HUES64 (cell line): ENCODE results near the gene ZNF566. TPM values are rescaled to one million over a fixed set of nuclear protein-coding genes. Genes with fewer than 3 reads are reported as not detected.
A peak's percentile ranks its signal among the peaks of the same experiment; 100 is the strongest.

Source experiments
- H3K27ac ChIP-seq: 2 replicates; pipeline ENCODE4 v1.7.0; 2013; ENCODE audit warnings: low read depth, low read length, inconsistent platforms
- H3K27me3 ChIP-seq: 2 replicates; pipeline ENCODE4 v1.6.1; 2013; ENCODE audit warnings: mild to moderate bottlenecking, low read length; ENCODE audit not compliant: insufficient read depth
- H3K36me3 ChIP-seq: 2 replicates; pipeline ENCODE4 v1.6.1; 2013; ENCODE audit warnings: mild to moderate bottlenecking, low read length; ENCODE audit not compliant: insufficient read depth
- H3K4me1 ChIP-seq: 2 replicates; pipeline ENCODE4 v1.6.1; 2013; ENCODE audit warnings: mild to moderate bottlenecking, low read length, moderate library complexity; ENCODE audit not compliant: insufficient read depth
- H3K4me3 ChIP-seq: 2 replicates; pipeline ENCODE4 v1.5.1; 2013; ENCODE audit warnings: mild to moderate bottlenecking, low read length, moderate library complexity
- H3K9ac ChIP-seq: 2 replicates; pipeline ENCODE4 v1.6.1; 2013; ENCODE audit warnings: mild to moderate bottlenecking, low read depth, low read length
- H3K9me3 ChIP-seq: 2 replicates; pipeline ENCODE4 v1.6.1; 2013; ENCODE audit warnings: low read depth, low read length; ENCODE audit not compliant: insufficient read depth
- WGBS: fragments of 150-250, 120-280 bp; methylation state at CpG from one replicate; pipeline ENCODE4 v1.1.7; 2013; ENCODE audit warnings: missing lambda C conversion rate; 5-methylcytosine and 5-hydroxymethylcytosine counted together
- polyA plus RNA-seq, 2 experiments: library from polyadenylated mRNA; stranded (reverse); fragments of 50-300 nt; gene quantifications; one replicate each; pipeline ENCODE4 v1.2.3, GENCODE V29; 2013

ZNF566 gene
- 10.0 TPM for polyA plus RNA-seq (2013, experiment 1 of 2)
- polyA plus RNA-seq (2013, experiment 2 of 2), result 9.6 TPM

GRCh38 chr19:36489118-36489919 lies at the start of gene ZNF566:
TSS of gene ZNF566 (minus strand) at chr19:36489561. CDS start at chr19:36476557, 13,004 bp downstream.
- WGBS, result under 1% methylated on average over 53 of the region's 53 CpGs
- H3K36me3 ChIP-seq, result no peaks in the 10 kb centered on the region
- H3K9ac ChIP-seq, result peak within 1 kb of the TSS; percentile 94
- H3K27me3 ChIP-seq, result no peaks in the 10 kb centered on the region
- H3K9me3 ChIP-seq, result peaks cover 9% of the 10 kb centered on the region
- H3K4me3 ChIP-seq, result peak within 1 kb of the TSS; percentile 74
- no peaks in the 10 kb centered on the region for H3K4me1 ChIP-seq
- peak within 1 kb of the TSS; percentile 90 for H3K27ac ChIP-seq

- Histone ChIP-seq H3K36me3 (peaks cover 19% of the 10 kb centered on the region), H3K4me3 (peak overlapping the region; percentile 94), H3K27me3 (no peaks in the 10 kb centered on the region), H3K4me1 (peaks cover 6% of the 10 kb centered on the region; the same call in 1 of the 2 replicates), H3K9me3 (peaks cover 14% of the 10 kb centered on the region; the same call in 1 of the 2 replicates), H3K9ac (peak overlapping the region; percentile 95), H3K27ac (no peak overlapping the region)
- 11% methylated on average over 12 of the region's 12 CpGs for WGBS
These were observed 39.7 kb upstream of the ZNF566 start for GRCh38 chr19:36528921-36529518.

- peak within 1 kb of the TSS; percentile 89 for H3K27ac ChIP-seq
- H3K4me3 ChIP-seq, result peak within 1 kb of the TSS; percentile 94
- H3K9me3 ChIP-seq, result peaks cover 16% of the 10 kb centered on the region; the same call in 1 of the 2 replicates
- no peaks in the 10 kb centered on the region for H3K27me3 ChIP-seq
- peaks cover 23% of the 10 kb centered on the region for H3K36me3 ChIP-seq
- peak within 1 kb of the TSS; percentile 95 for H3K9ac ChIP-seq
- peaks cover 6% of the 10 kb centered on the region; the same call in 1 of the 2 replicates for H3K4me1 ChIP-seq
- under 1% methylated on average over 55 of the region's 55 CpGs for WGBS
These were observed 39.0 kb upstream of the ZNF566 start, which contains the start of gene ZNF260 for GRCh38 chr19:36528194-36528920. TSS of gene ZNF260 (minus strand) at chr19:36528271. CDS start at chr19:36515238, 13,033 bp downstream.

- Histone ChIP-seq H3K9ac (peak overlapping the region; percentile 95), H3K9me3 (peaks cover 21% of the 10 kb centered on the region; the same call in 1 of the 2 replicates), H3K36me3 (peaks cover 28% of the 10 kb centered on the region), H3K4me3 (peak overlapping the region; percentile 94), H3K27me3 (no peaks in the 10 kb centered on the region), H3K27ac (peak overlapping the region; percentile 89), H3K4me1 (peaks cover 6% of the 10 kb centered on the region; the same call in 1 of the 2 replicates)
- WGBS, result 0% methylated on average over 12 of the region's 13 CpGs
These were observed 38.5 kb upstream of the ZNF566 start for GRCh38 chr19:36527873-36528193.

GRCh38 chr19:36527341-36527740 lies 38.0 kb upstream of the ZNF566 start:
- H3K4me1 ChIP-seq, result peaks cover 6% of the 10 kb centered on the region; the same call in 1 of the 2 replicates
- peak overlapping the region; percentile 95 for H3K9ac ChIP-seq
- peak overlapping the region; percentile 89; the same call in 1 of the 2 replicates for H3K27ac ChIP-seq
- H3K9me3 ChIP-seq, result peaks cover 25% of the 10 kb centered on the region; the same call in 1 of the 2 replicates
- no peaks in the 10 kb centered on the region for H3K27me3 ChIP-seq
- WGBS, result 9% methylated on average over 5 of the region's 5 CpGs
- peaks cover 33% of the 10 kb centered on the region for H3K36me3 ChIP-seq
- peak overlapping the region; percentile 94 for H3K4me3 ChIP-seq

GRCh38 chr19:36526581-36526980 lies 37.2 kb upstream of the ZNF566 start:
- 100% methylated on average over 5 of the region's 5 CpGs for WGBS
- Histone ChIP-seq H3K4me1 (peaks cover 6% of the 10 kb centered on the region; the same call in 1 of the 2 replicates), H3K27me3 (no peaks in the 10 kb centered on the region), H3K9ac (peak overlapping the region; percentile 95; the same call in 1 of the 2 replicates), H3K4me3 (peak overlapping the region; percentile 94), H3K36me3 (peaks cover 40% of the 10 kb centered on the region), H3K9me3 (peaks cover 25% of the 10 kb centered on the region; the same call in 1 of the 2 replicates), H3K27ac (no peak overlapping the region)

- H3K9me3 ChIP-seq, result peaks cover 34% of the 10 kb centered on the region; the same call in 1 of the 2 replicates
- no peaks in the 10 kb centered on the region for H3K27me3 ChIP-seq
- peaks cover 59% of the 10 kb centered on the region for H3K36me3 ChIP-seq
- no peak overlapping the region for H3K4me3 ChIP-seq
- H3K27ac ChIP-seq, result no peak overlapping the region
- H3K4me1 ChIP-seq, result peaks cover 6% of the 10 kb centered on the region; the same call in 1 of the 2 replicates
- no peak overlapping the region for H3K9ac ChIP-seq
- 94% methylated on average over 4 of the region's 4 CpGs for WGBS
These were observed 35.3 kb upstream of the ZNF566 start for GRCh38 chr19:36524617-36525016.

- H3K27me3 ChIP-seq, result no peaks in the 10 kb centered on the region
- WGBS, result 100% methylated on average over 1 of the region's 2 CpGs
- H3K9me3 ChIP-seq, result peaks cover 98% of the 10 kb centered on the region
- no peaks in the 10 kb centered on the region for H3K4me1 ChIP-seq
- no peak overlapping the region for H3K9ac ChIP-seq
- H3K27ac ChIP-seq, result no peak overlapping the region
- H3K4me3 ChIP-seq, result peak overlapping the region; percentile 27
- peaks cover 87% of the 10 kb centered on the region for H3K36me3 ChIP-seq
These were observed 24.8 kb upstream of the ZNF566 start for GRCh38 chr19:36514012-36514612.

GRCh38 chr19:36508325-36508724 lies 19.0 kb upstream of the ZNF566 start:
- H3K9me3 ChIP-seq, result peaks cover 73% of the 10 kb centered on the region
- 96% methylated on average over 3 of the region's 3 CpGs for WGBS
- H3K4me3 ChIP-seq, result no peak overlapping the region
- no peak overlapping the region for H3K27ac ChIP-seq
- H3K4me1 ChIP-seq, result no peaks in the 10 kb centered on the region
- H3K9ac ChIP-seq, result no peak overlapping the region
- H3K36me3 ChIP-seq, result peaks cover 30% of the 10 kb centered on the region
- no peaks in the 10 kb centered on the region for H3K27me3 ChIP-seq

GRCh38 chr19:36501973-36502372 lies 12.6 kb upstream of the ZNF566 start:
- no peaks in the 10 kb centered on the region for H3K36me3 ChIP-seq
- no peaks in the 10 kb centered on the region for H3K4me1 ChIP-seq
- H3K9me3 ChIP-seq, result peaks cover 30% of the 10 kb centered on the region; the same call in 1 of the 2 replicates
- no peak overlapping the region for H3K9ac ChIP-seq
- H3K27me3 ChIP-seq, result no peaks in the 10 kb centered on the region
- no peak overlapping the region for H3K27ac ChIP-seq
- H3K4me3 ChIP-seq, result no peak overlapping the region
- WGBS, result 91% methylated on average over 5 of the region's 5 CpGs
